LHCN-M2 (cell line): Measurements from ENCODE around the gene NEK2. TPM values are rescaled to one million over a fixed set of nuclear protein-coding genes. Genes with fewer than 3 reads are reported as not detected.
"Not testable (repeated sequence)": the region's sequence is repeated elsewhere in the genome, so short reads cannot be mapped to it uniquely, and the experiment has no call there.

Source experiments
- DNase-seq: peaks from one replicate; pipeline ENCODE4 v3.0.0-alpha.2; 2012; ENCODE audit warnings: low read depth
- polyA plus RNA-seq: library from polyadenylated mRNA; unstranded; fragments of >200 nt; gene quantifications from one replicate; pipeline ENCODE4 v1.2.1, GENCODE V29; 2012; ENCODE audit warnings: missing spikeins
- total RNA-seq: library from RNA; depleted of rRNA; stranded (reverse); fragments of >200 nt; gene quantifications from 2 replicates; pipeline ENCODE4 v1.2.3, GENCODE V29; 2014; rRNA removed

Gene NEK2
- 54.4 and 54.9 TPM in 2 replicates for total RNA-seq
- 10.7 TPM for polyA plus RNA-seq

GRCh38 chr1:211675230-211676105 lies at the start of gene NEK2:
NEK2 (minus strand) TSS chr1:211675621; CDS start chr1:211675479, 142 bp downstream.
- peak; percentile 93 for DNase-seq

GRCh38 chr1:211724687-211725196 lies 49.3 kb upstream of the NEK2 start:
- DNase-seq = no peak

GRCh38 chr1:211723273-211723672 lies 47.9 kb upstream of the NEK2 start:
- DNase-seq = no peak

- DNase-seq = no peak
These were observed 47.1 kb upstream of the NEK2 start for GRCh38 chr1:211722277-211723175.

GRCh38 chr1:211716555-211716954 lies 41.1 kb upstream of the NEK2 start:
- not testable (repeated sequence) for DNase-seq

GRCh38 chr1:211715971-211716370 lies 40.5 kb upstream of the NEK2 start:
- no peak for DNase-seq

- no peak for DNase-seq
These were observed 38.7 kb upstream of the NEK2 start for GRCh38 chr1:211714154-211714553.

GRCh38 chr1:211713231-211713630 lies 37.8 kb upstream of the NEK2 start:
- no peak for DNase-seq

GRCh38 chr1:211711315-211711705 lies 35.9 kb upstream of the NEK2 start:
- DNase-seq = no peak

- DNase-seq = no peak
These were observed 35.3 kb upstream of the NEK2 start for GRCh38 chr1:211710566-211711314.

- no peak for DNase-seq
These were observed 33.5 kb upstream of the NEK2 start for GRCh38 chr1:211708926-211709325.

- DNase-seq = no peak
These were observed 32.6 kb upstream of the NEK2 start for GRCh38 chr1:211708006-211708405.

- DNase-seq = peak; percentile 69
These were observed 30.2 kb upstream of the NEK2 start for GRCh38 chr1:211705467-211706091.

GRCh38 chr1:211704543-211704942 lies 29.1 kb upstream of the NEK2 start:
- no peak for DNase-seq

- DNase-seq = peak; percentile 25
These were observed 28.6 kb upstream of the NEK2 start for GRCh38 chr1:211703812-211704537.

- DNase-seq = no peak
These were observed 26.3 kb upstream of the NEK2 start for GRCh38 chr1:211701733-211702132.

- no peak for DNase-seq
These were observed 23.6 kb upstream of the NEK2 start for GRCh38 chr1:211699059-211699458.

GRCh38 chr1:211698161-211699026 lies 23.0 kb upstream of the NEK2 start:
- DNase-seq = peak; percentile 19

- peak; percentile 63 for DNase-seq
These were observed 21.9 kb upstream of the NEK2 start for GRCh38 chr1:211697356-211697755.
